ENCODE data around the gene FRAS1.
"Not testable (repeated sequence)": the region's sequence is repeated elsewhere in the genome, so short reads cannot be mapped to it uniquely, and the experiment has no call there.

FRAS1 gene

DNA sequence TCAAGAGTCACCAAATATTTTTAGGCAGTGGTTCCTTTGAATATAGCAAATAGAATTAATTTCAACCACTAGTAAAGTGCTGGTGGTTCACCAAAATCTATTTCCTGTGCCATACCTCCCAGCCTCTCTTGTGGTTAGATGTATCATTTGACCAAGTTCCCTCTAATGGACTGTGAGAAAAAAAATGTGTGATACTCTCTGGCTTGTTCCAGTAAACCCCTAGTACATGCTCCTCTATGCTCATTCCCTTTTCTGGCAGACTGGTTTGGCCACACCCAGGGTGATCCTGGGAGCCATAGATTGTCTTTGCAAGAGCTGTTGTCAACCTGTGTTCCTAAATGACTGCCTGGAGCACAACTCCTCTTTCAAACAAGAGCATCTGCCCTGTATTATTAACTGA lies 109.5 kb downstream of the FRAS1 start:
- no peaks in the 10 kb centered on the region for H3K9me3 ChIP-seq (ENCODE audit: control insufficient read depth, insufficient read depth, low read length)
- no peak overlapping the region for H3K27ac ChIP-seq (ENCODE audit: low read depth, low read length)
- peaks cover 38% of the 10 kb centered on the region for H3K4me1 ChIP-seq (ENCODE audit: control insufficient read depth, insufficient read depth, low read length)
- no peaks in the 10 kb centered on the region for H3K27me3 ChIP-seq (ENCODE audit: control insufficient read depth, insufficient read depth, low read length)
- H3K4me3 ChIP-seq (ENCODE audit: low read depth, low read length): no peak overlapping the region
- no peak overlapping the region for H3K9ac ChIP-seq (ENCODE audit: low read depth, low read length)
- H3K36me3 ChIP-seq (ENCODE audit: control insufficient read depth, insufficient read depth, low read length): no peaks in the 10 kb centered on the region

DNA sequence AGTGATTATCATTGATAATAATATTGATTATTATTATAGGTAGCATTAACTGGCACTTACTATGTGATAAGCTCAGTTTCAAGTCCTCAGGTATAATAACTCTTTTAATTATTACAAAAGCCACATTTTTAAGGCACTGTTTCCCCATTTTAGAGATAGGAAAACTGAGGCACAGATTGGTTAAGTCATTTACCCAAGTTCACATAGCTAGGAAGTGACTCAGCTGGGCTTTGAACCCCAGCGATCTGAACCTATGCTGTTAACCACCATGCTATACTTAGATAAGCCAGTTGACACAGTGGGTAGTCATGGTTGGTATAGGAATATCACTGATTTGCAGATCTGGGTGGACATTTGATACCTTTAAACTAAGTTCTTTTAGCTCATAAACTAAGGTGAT lies 110.4 kb downstream of the FRAS1 start:
- Histone ChIP-seq H3K27me3 (ENCODE audit: control insufficient read depth, insufficient read depth, low read length) (no peaks in the 10 kb centered on the region), H3K27ac (ENCODE audit: low read depth, low read length) (no peak overlapping the region), H3K4me3 (ENCODE audit: low read depth, low read length) (no peak overlapping the region), H3K9me3 (ENCODE audit: control insufficient read depth, insufficient read depth, low read length) (no peaks in the 10 kb centered on the region), H3K9ac (ENCODE audit: low read depth, low read length) (no peak overlapping the region), H3K4me1 (ENCODE audit: control insufficient read depth, insufficient read depth, low read length) (peaks cover 35% of the 10 kb centered on the region), H3K36me3 (ENCODE audit: control insufficient read depth, insufficient read depth, low read length) (no peaks in the 10 kb centered on the region)

DNA sequence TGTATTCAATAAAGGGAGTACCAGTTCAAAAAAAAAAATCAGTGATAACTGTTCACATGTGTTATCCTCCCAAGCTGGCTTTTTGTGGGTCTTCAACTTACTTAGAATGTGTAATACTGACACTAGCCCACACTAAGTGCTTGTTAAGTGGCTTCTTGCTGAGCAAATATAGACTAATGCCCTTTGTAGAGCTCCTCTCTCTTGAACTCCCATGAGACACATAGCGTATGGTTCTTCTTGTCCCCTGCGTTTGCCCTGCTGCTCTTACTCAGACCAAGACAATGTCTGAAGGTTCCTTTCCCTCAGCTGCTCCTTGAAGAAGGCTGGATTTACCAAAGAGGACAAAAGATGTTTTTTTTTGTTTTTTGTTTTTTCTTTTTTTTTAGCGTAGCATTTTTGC lies 110.9 kb downstream of the FRAS1 start:
- H3K4me1 ChIP-seq (ENCODE audit: control insufficient read depth, insufficient read depth, low read length): peaks cover 29% of the 10 kb centered on the region
- H3K9me3 ChIP-seq (ENCODE audit: control insufficient read depth, insufficient read depth, low read length): no peaks in the 10 kb centered on the region
- no peaks in the 10 kb centered on the region for H3K27me3 ChIP-seq (ENCODE audit: control insufficient read depth, insufficient read depth, low read length)
- H3K27ac ChIP-seq (ENCODE audit: low read depth, low read length): no peak overlapping the region
- H3K36me3 ChIP-seq (ENCODE audit: control insufficient read depth, insufficient read depth, low read length): no peaks in the 10 kb centered on the region
- no peak overlapping the region for H3K4me3 ChIP-seq (ENCODE audit: low read depth, low read length)
- H3K9ac ChIP-seq (ENCODE audit: low read depth, low read length): no peak overlapping the region

DNA sequence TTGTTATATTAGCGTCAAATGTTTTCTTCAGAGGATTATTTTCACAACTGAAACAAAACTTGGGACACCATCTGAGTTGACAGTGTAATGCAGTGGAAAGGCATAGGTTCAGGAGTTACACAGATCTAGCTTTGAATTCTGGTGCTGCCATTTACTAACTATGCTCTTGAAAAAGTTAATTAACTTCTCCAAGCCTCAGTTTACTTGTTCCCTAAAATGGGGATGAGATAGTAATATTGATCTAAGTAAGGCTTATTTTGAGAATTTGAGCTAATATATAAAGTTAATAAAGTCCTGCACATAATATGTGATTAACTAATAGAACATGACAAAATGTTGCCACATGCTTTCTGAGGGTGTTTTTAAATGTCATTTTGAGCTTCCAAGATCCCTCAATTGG lies 112.6 kb downstream of the FRAS1 start:
- no peaks in the 10 kb centered on the region for H3K36me3 ChIP-seq (ENCODE audit: control insufficient read depth, insufficient read depth, low read length)
- H3K9ac ChIP-seq (ENCODE audit: low read depth, low read length): no peak overlapping the region
- H3K27me3 ChIP-seq (ENCODE audit: control insufficient read depth, insufficient read depth, low read length): no peaks in the 10 kb centered on the region
- H3K4me3 ChIP-seq (ENCODE audit: low read depth, low read length): no peak overlapping the region
- H3K9me3 ChIP-seq (ENCODE audit: control insufficient read depth, insufficient read depth, low read length): no peaks in the 10 kb centered on the region
- H3K27ac ChIP-seq (ENCODE audit: low read depth, low read length): no peak overlapping the region
- H3K4me1 ChIP-seq (ENCODE audit: control insufficient read depth, insufficient read depth, low read length): peaks cover 35% of the 10 kb centered on the region

DNA sequence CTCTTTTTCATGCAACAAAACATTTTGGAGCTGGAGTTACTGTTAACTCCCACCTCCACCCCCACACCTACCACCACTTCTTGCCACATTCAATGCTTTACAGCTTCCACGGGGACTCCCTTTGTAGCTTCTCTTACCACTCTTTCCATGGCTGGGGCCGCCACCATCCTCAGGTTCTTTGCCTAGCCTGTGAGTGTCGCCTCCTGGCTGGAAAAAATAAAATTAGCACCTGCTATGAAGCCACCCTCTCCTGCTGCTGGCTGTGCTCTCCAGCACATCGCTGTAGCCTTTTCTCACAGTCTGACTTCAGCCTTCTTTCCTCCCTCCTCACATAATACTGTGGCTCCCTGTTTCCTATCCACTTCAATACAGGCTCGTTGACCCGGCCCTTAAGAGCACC lies 114.4 kb downstream of the FRAS1 start:
- H3K9ac ChIP-seq (ENCODE audit: low read depth, low read length): no peak overlapping the region
- no peaks in the 10 kb centered on the region for H3K27me3 ChIP-seq (ENCODE audit: control insufficient read depth, insufficient read depth, low read length)
- no peaks in the 10 kb centered on the region for H3K9me3 ChIP-seq (ENCODE audit: control insufficient read depth, insufficient read depth, low read length)
- H3K4me3 ChIP-seq (ENCODE audit: low read depth, low read length): no peak overlapping the region
- H3K27ac ChIP-seq (ENCODE audit: low read depth, low read length): no peak overlapping the region
- no peaks in the 10 kb centered on the region for H3K36me3 ChIP-seq (ENCODE audit: control insufficient read depth, insufficient read depth, low read length)
- H3K4me1 ChIP-seq (ENCODE audit: control insufficient read depth, insufficient read depth, low read length): peaks cover 43% of the 10 kb centered on the region

DNA sequence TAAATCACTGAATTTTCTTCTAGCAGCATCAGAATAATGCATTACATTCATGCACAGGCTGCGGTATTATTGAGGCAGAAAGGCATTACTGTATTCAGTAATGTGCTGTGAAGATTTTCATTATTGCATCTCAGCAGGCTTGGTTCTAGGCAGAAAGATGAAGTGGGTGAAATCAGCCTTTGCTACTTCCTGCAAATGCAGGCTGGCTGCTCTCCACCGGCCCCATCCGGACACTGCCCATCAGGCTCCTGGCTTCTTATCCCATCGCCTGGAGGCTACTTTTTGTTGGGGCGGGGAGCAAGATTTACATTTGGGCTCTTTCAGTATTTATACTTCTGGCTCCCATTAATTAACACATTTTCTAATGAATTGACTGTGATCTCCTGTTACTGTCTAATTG lies 117.8 kb downstream of the FRAS1 start:
- Histone ChIP-seq H3K27me3 (ENCODE audit: control insufficient read depth, insufficient read depth, low read length) (no peaks in the 10 kb centered on the region), H3K36me3 (ENCODE audit: control insufficient read depth, insufficient read depth, low read length) (no peaks in the 10 kb centered on the region), H3K27ac (ENCODE audit: low read depth, low read length) (no peak overlapping the region), H3K4me3 (ENCODE audit: low read depth, low read length) (no peak overlapping the region), H3K9ac (ENCODE audit: low read depth, low read length) (no peak overlapping the region), H3K4me1 (ENCODE audit: control insufficient read depth, insufficient read depth, low read length) (peaks cover 51% of the 10 kb centered on the region), H3K9me3 (ENCODE audit: control insufficient read depth, insufficient read depth, low read length) (no peaks in the 10 kb centered on the region)

DNA sequence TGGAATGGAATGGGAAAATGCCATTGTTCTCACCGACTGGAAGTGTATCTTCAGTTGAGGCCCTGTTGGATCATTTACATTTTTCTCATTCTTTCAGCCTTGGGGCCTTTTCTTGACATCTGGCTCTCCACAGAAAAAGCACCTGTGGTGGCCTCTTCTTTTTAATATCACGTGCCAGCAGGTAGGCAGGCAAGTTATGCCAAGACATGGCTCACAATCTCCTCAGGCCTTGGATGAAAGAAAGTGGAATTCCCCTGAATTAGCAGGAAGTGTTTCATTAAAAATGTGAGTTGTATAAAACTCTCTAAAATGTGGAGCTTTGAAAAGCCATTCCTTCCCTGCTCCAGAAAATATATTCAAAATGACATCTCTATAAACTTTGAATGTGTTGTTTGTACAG lies 122.1 kb downstream of the FRAS1 start:
- Histone ChIP-seq H3K4me1 (ENCODE audit: control insufficient read depth, insufficient read depth, low read length) (peaks cover 35% of the 10 kb centered on the region), H3K9me3 (ENCODE audit: control insufficient read depth, insufficient read depth, low read length) (no peaks in the 10 kb centered on the region)

DNA sequence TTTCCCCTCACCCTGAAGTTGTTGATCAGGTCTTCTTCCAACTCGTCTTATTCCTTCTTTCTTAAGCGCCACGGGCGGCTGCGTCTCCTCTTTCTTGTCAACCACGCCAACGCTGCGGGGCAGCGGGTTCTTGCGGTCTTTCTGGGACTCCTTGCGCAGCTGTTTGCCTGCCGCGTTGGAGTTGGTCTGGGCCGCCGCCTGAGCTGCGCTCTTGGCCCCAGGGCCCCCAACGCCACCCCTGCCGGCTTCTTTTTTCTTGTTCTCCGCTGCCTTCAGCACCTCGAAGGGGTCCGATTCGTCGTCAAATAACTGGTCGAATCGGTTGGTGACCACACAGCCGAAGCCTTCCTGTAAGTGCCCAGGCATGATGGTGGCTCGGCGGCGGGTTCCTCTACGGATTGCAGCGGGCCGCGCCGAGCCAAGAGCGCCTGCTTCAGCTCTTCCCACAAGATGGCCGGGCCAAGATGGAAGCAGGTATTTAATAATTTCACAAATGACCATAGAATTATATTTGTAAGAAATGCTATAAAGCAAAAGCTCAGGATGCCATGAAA lies 124.6 kb downstream of the FRAS1 start:
- H3K27ac ChIP-seq (ENCODE audit: low read depth, low read length): not testable (repeated sequence)

More for the DNA sequence above, 122.1 kb downstream of the FRAS1 start:
- no peaks in the 10 kb centered on the region for H3K27me3 ChIP-seq (ENCODE audit: control insufficient read depth, insufficient read depth, low read length)
- no peaks in the 10 kb centered on the region for H3K36me3 ChIP-seq (ENCODE audit: control insufficient read depth, insufficient read depth, low read length)
- H3K4me3 ChIP-seq (ENCODE audit: low read depth, low read length): no peak overlapping the region
- no peak overlapping the region for H3K9ac ChIP-seq (ENCODE audit: low read depth, low read length)
- no peak overlapping the region for H3K27ac ChIP-seq (ENCODE audit: low read depth, low read length)

DNA sequence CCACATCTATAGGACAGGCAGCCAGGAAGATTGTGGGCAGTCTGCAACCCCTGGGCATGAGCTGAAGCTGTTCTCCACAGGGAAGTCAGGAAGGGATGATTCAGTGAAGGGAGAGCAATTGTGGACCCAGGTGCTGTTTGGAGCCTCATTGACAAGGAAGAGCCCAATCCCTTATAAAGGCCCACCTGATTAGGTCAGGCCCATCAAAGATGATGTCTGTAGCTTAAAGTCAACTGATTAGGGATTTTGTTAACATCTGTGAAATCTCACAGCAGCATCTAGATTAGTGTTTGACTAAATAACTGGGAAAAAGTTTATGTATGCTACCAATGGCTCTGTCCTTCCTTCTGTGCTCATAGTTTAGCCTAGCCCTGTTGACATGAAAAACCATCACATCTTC lies 127.5 kb downstream of the FRAS1 start:
- H3K9me3 ChIP-seq (ENCODE audit: control insufficient read depth, insufficient read depth, low read length): no peaks in the 10 kb centered on the region
- H3K27ac ChIP-seq (ENCODE audit: low read depth, low read length): no peak overlapping the region
- no peaks in the 10 kb centered on the region for H3K4me1 ChIP-seq (ENCODE audit: control insufficient read depth, insufficient read depth, low read length)
- no peaks in the 10 kb centered on the region for H3K27me3 ChIP-seq (ENCODE audit: control insufficient read depth, insufficient read depth, low read length)
- H3K36me3 ChIP-seq (ENCODE audit: control insufficient read depth, insufficient read depth, low read length): no peaks in the 10 kb centered on the region
- H3K4me3 ChIP-seq (ENCODE audit: low read depth, low read length): no peak overlapping the region
- no peak overlapping the region for H3K9ac ChIP-seq (ENCODE audit: low read depth, low read length)

More for the DNA sequence above, 124.6 kb downstream of the FRAS1 start:
- peaks cover 15% of the 10 kb centered on the region for H3K4me1 ChIP-seq (ENCODE audit: control insufficient read depth, insufficient read depth, low read length)
- H3K36me3 ChIP-seq (ENCODE audit: control insufficient read depth, insufficient read depth, low read length); H3K9ac ChIP-seq (ENCODE audit: low read depth, low read length); H3K27me3 ChIP-seq (ENCODE audit: control insufficient read depth, insufficient read depth, low read length); H3K9me3 ChIP-seq (ENCODE audit: control insufficient read depth, insufficient read depth, low read length); H3K4me3 ChIP-seq (ENCODE audit: low read depth, low read length): not testable (repeated sequence)

DNA sequence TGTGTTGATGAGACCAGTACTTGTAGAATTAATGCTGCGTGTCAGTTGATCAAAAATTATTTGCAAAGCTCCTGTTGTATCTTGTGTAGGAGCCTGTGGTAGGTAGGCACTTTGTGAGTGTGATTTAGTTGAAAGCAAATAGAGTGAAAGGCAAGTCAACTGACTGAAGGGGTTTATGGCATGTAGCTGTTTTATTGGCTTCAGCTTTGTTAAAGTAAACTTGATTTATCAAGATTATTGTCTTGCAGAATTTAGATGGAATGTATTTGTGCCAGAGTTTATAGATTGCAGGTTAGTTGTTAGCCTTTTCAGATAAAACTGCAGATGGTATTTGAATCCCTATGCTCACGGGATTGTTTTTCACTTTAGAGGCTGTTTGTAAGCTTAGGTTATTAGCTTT lies 128.0 kb downstream of the FRAS1 start:
- no peaks in the 10 kb centered on the region for H3K9me3 ChIP-seq (ENCODE audit: control insufficient read depth, insufficient read depth, low read length)
- H3K36me3 ChIP-seq (ENCODE audit: control insufficient read depth, insufficient read depth, low read length): no peaks in the 10 kb centered on the region
- no peak overlapping the region for H3K4me3 ChIP-seq (ENCODE audit: low read depth, low read length)
- no peaks in the 10 kb centered on the region for H3K27me3 ChIP-seq (ENCODE audit: control insufficient read depth, insufficient read depth, low read length)
- no peak overlapping the region for H3K27ac ChIP-seq (ENCODE audit: low read depth, low read length)
- H3K4me1 ChIP-seq (ENCODE audit: control insufficient read depth, insufficient read depth, low read length): peaks cover 4% of the 10 kb centered on the region; the same call in 1 of the 2 replicates
- no peak overlapping the region for H3K9ac ChIP-seq (ENCODE audit: low read depth, low read length)

DNA sequence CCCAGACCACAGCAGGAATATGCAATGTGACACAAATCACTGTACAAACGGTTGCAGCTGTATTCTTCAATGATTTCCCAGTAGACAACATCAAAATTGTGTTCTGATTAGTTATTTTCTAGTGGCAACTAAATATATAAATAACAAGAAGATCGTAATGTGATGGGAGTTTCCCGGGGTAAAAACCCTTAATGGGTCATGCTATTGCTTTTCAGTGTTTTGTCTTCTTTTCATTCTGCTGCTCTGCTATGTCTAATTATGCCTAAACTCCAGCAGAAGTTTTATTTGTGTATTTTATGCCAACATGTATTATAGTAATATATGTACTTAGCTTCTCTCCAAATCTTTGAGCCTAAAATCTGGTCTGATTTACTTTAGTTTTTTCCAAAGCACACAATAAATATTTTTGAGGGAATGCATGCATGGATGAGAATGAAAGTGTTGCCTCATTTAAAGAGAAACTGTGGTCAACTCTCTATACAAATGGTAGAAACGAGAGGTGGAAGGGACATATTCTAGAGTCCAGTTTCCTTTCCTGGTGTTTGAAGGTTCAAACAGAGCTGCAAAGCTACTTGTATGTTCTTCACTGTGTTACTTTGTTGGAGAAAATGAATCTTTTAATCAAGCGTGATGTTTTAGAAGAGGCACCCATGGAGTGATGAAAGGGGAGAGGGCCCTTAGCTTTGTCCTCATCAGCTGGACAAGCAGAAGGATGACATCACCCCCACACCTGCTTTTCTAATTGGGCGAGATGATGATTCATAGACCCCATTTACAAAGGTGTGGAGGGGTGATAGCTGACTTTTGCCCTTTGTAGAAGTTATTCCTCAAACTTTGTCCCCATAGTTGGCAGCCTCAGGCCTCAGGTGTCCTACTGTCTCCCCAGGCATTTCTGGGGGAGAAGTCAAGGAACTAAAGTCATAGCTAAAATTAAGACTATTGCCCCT lies 129.7 kb downstream of the FRAS1 start:
- Histone ChIP-seq H3K9me3 (ENCODE audit: control insufficient read depth, insufficient read depth, low read length) (no peaks in the 10 kb centered on the region), H3K4me3 (ENCODE audit: low read depth, low read length) (no peak overlapping the region), H3K9ac (ENCODE audit: low read depth, low read length) (no peak overlapping the region), H3K27ac (ENCODE audit: low read depth, low read length) (no peak overlapping the region), H3K27me3 (ENCODE audit: control insufficient read depth, insufficient read depth, low read length) (no peaks in the 10 kb centered on the region), H3K4me1 (ENCODE audit: control insufficient read depth, insufficient read depth, low read length) (peaks cover 6% of the 10 kb centered on the region; the same call in 1 of the 2 replicates), H3K36me3 (ENCODE audit: control insufficient read depth, insufficient read depth, low read length) (no peaks in the 10 kb centered on the region)

All from HUES48 (cell line).